H1 (cell line): ENCODE data around the gene RSKR. TPM values are rescaled to one million over a fixed set of nuclear protein-coding genes. Genes with fewer than 3 reads are reported as not detected.
A peak's percentile ranks its signal among the peaks of the same experiment; 100 is the strongest.

Source experiments
- ATF2 ChIP-seq: IDR thresholded peaks from 2 replicates; pipeline ENCODE4 v1.6.1; 2012; ENCODE audit warnings: low read length, inconsistent platforms
- BCL11A ChIP-seq, 2 experiments: IDR thresholded peaks; one replicate each; pipeline ENCODE4 v1.6.1; 2011; ENCODE audit warnings: low read depth in 2 of 2, low read length in 2 of 2, mild to moderate bottlenecking in 2 of 2
- CBX5 ChIP-seq: fragments of 300-800, 300-1000 bp; sonication (generic); IDR thresholded peaks from 2 replicates; pipeline ENCODE4 v1.7.1; 2016; ENCODE audit warnings: antibody characterized with exemption, low read length, low read depth
- CBX8 ChIP-seq: fragments of 300-800, 300-1000 bp; sonication (generic); IDR thresholded peaks from 2 replicates; pipeline ENCODE4 v1.7.1; 2016; ENCODE audit warnings: low read depth, low read length, borderline replicate concordance
- E2F6 ChIP-seq: IDR thresholded peaks from 2 replicates; pipeline ENCODE4 v1.6.1; 2012; ENCODE audit warnings: inconsistent platforms
- EZH2 ChIP-seq: fragments of 200-600 bp; sonication (generic); IDR thresholded peaks from 2 replicates; pipeline ENCODE4 v1.7.1; 2012; ENCODE audit warnings: low read depth, mild to moderate bottlenecking, moderate library complexity, low read length, inconsistent platforms; ENCODE audit not compliant: severe bottlenecking
- FOSL1 ChIP-seq: IDR thresholded peaks from 2 replicates; pipeline ENCODE4 v1.6.1; 2011; ENCODE audit warnings: mild to moderate bottlenecking, low read depth, low read length, moderate library complexity; ENCODE audit not compliant: insufficient read depth
- KDM1A ChIP-seq: fragments of 200-600, 300-600 bp; sonication (generic); IDR thresholded peaks from 2 replicates; pipeline ENCODE4 v1.7.1; 2016; ENCODE audit warnings: mild to moderate bottlenecking, low read length, borderline replicate concordance
- KDM4A ChIP-seq: IDR thresholded peaks from one replicate; pipeline ENCODE4 v1.7.1; 2012; ENCODE audit warnings: low read depth, mild to moderate bottlenecking, moderate library complexity, low read length, inconsistent platforms; ENCODE audit not compliant: severe bottlenecking
- KDM5A ChIP-seq: fragments of 200-600 bp; IDR thresholded peaks from 2 replicates; pipeline ENCODE4 v1.7.1; 2012; ENCODE audit warnings: mild to moderate bottlenecking, low read length, inconsistent platforms, mixed read lengths
- POLR2A ChIP-seq, 2 experiments: IDR thresholded peaks; 1 replicate in 1 of 2; 2 replicates in 1 of 2; pipeline ENCODE4 v1.6.1; 2011; ENCODE audit warnings: low read depth in 2 of 2, low read length in 2 of 2, mild to moderate bottlenecking in 2 of 2; ENCODE audit errors: control extremely low read depth in 1 of 2
- SIN3A ChIP-seq, 2 experiments: IDR thresholded peaks in 1 of 2; conservative IDR thresholded peaks in 1 of 2; 2 replicates each; pipeline ENCODE4 v1.6.1; 2011 to 2012; ENCODE audit warnings: low read length in 2 of 2, improper control_type of control experiment in 1 of 2, low read depth in 1 of 2, mild to moderate bottlenecking in 1 of 2
- SP1 ChIP-seq: IDR thresholded peaks from 2 replicates; pipeline ENCODE4 v1.6.1; 2011; ENCODE audit warnings: low read depth, low read length
- SP2 ChIP-seq: IDR thresholded peaks from 2 replicates; pipeline ENCODE4 v1.6.1; 2012; ENCODE audit warnings: mild to moderate bottlenecking, low read length, inconsistent platforms
- TAF1 ChIP-seq: IDR thresholded peaks from 2 replicates; pipeline ENCODE4 v1.6.1; 2011; ENCODE audit warnings: mild to moderate bottlenecking, low read depth, low read length
- TAF7 ChIP-seq: optimal IDR thresholded peaks from 2 replicates; pipeline ENCODE3; 2011; ENCODE audit warnings: low read depth, mild to moderate bottlenecking, inconsistent platforms, low read length, moderate library complexity, borderline replicate concordance
- TBP ChIP-seq: IDR thresholded peaks from 2 replicates; pipeline ENCODE4 v1.6.1; 2011; ENCODE audit warnings: low read depth, low read length, improper control_type of control experiment
- TEAD4 ChIP-seq: IDR thresholded peaks from 2 replicates; pipeline ENCODE4 v1.6.1; 2012; ENCODE audit warnings: low read depth, low read length, inconsistent platforms, mixed read lengths
- ZNF274 ChIP-seq: IDR thresholded peaks from 2 replicates; pipeline ENCODE4 v1.7.0; 2012; ENCODE audit warnings: low read length, borderline replicate concordance; ENCODE audit errors: extremely low read depth
- polyA plus RNA-seq, 7 experiments: library from polyadenylated mRNA; depleted of rRNA in 3 of 7; stranded (reverse) in 5 of 7; unstranded in 2 of 7; fragments of >200 nt in 5 of 7; fragments of 200-250 nt in 2 of 7; gene quantifications; 1 replicate in 5 of 7; 2 replicates in 1 of 7; 4 replicates in 1 of 7; pipeline versions ENCODE4 v1.2.1 to v1.2.3, GENCODE V29; 2011 to 2013; ENCODE audit warnings: missing spikeins in 2 of 7, mixed read lengths in 2 of 7
- total RNA-seq: library from RNA; stranded (reverse); fragmentation: NEBNext Ultra II Directional; extraction: Animal tissue kit (Norgen Biotek cat#: 25700); gene quantifications from 2 replicates; pipeline ENCODE4 v1.2.1, GENCODE V29; 2021
- TF ChIP-seq, protein P1 (sequence below): IDR thresholded peaks from 2 replicates; pipeline ENCODE4 v1.6.1; 2011; ENCODE audit warnings: low read depth, mild to moderate bottlenecking, low read length; ENCODE audit not compliant: insufficient read depth
- TF ChIP-seq, protein P2 (sequence below): IDR thresholded peaks from 2 replicates; pipeline ENCODE4 v1.6.1; 2011; ENCODE audit warnings: low read length, improper control_type of control experiment

Gene RSKR
- total and polyA plus RNA-seq, 2 of the 8 experiments (the other 6 are each of a cell fraction or from before 2014, with no cell fraction given), result 24.1 to 28.5 TPM

DNA sequence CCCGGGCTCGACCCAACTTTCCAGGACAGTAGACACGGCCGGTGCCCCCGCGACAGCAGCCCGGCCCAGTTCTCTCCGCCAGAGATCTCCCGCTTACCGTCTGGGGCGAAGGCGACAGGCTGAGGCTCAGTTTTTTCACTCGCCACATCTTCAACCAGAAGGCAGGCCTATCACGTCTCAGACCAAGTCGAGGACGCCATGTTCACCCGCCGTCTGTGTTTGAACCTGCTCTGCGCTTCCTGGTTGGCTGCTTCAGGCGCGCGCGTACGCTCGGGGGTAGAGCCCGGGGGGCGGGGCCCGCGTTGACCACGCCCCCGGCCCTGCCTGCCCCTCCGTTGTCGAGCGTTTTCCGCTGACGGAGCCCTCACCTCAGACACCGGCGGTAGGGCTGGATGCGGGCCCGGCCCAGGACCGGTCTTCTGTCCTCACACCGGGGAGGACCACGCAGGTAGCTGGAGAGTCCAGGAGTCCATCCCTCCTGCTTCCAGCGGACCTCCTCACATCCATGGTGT, 15.1 kb downstream of the RSKR start, which contains the start of gene SPAG5 (continued):
- no peak for TF ChIP-seq ZNF274
- TF ChIP-seq FOSL1, result no peak
- peak; percentile 92 for TF ChIP-seq TAF1
- TF ChIP-seq SP1, result peak; percentile 78
- TF ChIP-seq POLR2A (IDR thresholded peaks at IDR 0.05; ENCODE audit: control extremely low read depth in 1 of 2, low read depth in 2 of 2, low read length in 2 of 2), result peak; percentile 86 to 92
- peak; percentile 72 for TF ChIP-seq TAF7
- no peak for TF ChIP-seq CBX5
- no peak for TF ChIP-seq KDM1A
- TF ChIP-seq KDM5A, result peak; percentile 70; the same call in 1 of the 2 replicates
- TF ChIP-seq EZH2, result no peak
- TF ChIP-seq ATF2, result no peak; the same call in 1 of the 2 replicates
- peak; percentile 88 for TF ChIP-seq KDM4A
- TF ChIP-seq, protein P1, sequence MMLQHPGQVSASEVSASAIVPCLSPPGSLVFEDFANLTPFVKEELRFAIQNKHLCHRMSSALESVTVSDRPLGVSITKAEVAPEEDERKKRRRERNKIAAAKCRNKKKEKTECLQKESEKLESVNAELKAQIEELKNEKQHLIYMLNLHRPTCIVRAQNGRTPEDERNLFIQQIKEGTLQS, result no peak
- TF ChIP-seq CBX8, result no peak
- no peak for TF ChIP-seq BCL11A (IDR thresholded peaks at IDR 0.05; ENCODE audit: low read depth in 2 of 2, low read length in 2 of 2)
- TF ChIP-seq TBP, result peak; percentile 76
- TF ChIP-seq E2F6, result no peak
- TF ChIP-seq, protein P2, sequence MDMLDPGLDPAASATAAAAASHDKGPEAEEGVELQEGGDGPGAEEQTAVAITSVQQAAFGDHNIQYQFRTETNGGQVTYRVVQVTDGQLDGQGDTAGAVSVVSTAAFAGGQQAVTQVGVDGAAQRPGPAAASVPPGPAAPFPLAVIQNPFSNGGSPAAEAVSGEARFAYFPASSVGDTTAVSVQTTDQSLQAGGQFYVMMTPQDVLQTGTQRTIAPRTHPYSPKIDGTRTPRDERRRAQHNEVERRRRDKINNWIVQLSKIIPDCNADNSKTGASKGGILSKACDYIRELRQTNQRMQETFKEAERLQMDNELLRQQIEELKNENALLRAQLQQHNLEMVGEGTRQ, result no peak
- no peak for TF ChIP-seq TEAD4
- no peak for TF ChIP-seq SP2
- TF ChIP-seq SIN3A (conservative IDR thresholded peaks at IDR 0.05 in 1 of 2, IDR thresholded peaks at IDR 0.05 in 1 of 2; ENCODE audit: low read depth in 1 of 2, low read length in 2 of 2), result peak in 1 of 2 experiments; percentile 86; a peak in 2 of 4 replicates
